Fibroblast of villous mesenchyme (primary cell): ENCODE results near the gene THSD7B. TPM values are rescaled to one million over a fixed set of nuclear protein-coding genes. Genes with fewer than 3 reads are reported as not detected.

ENCODE experiments used
- DNase-seq: peaks from one replicate; pipeline ENCODE4 v3.0.0-alpha.2; 2010; ENCODE audit warnings: low read depth
- H3K4me3 ChIP-seq: 2 replicates; pipeline ENCODE4 v1.5.1; 2011; ENCODE audit warnings: low read depth, mild to moderate bottlenecking, low read length
- total RNA-seq: library from RNA; depleted of rRNA; stranded (reverse); fragments of >200 nt; gene quantifications from 2 replicates; pipeline ENCODE4 v1.2.3, GENCODE V29; 2012
- TF ChIP-seq, protein P1 (sequence below): IDR thresholded peaks from 2 replicates; pipeline ENCODE4 v1.5.1; 2012; ENCODE audit warnings: low read depth, mild to moderate bottlenecking, low read length; ENCODE audit not compliant: insufficient read depth

THSD7B gene
- total RNA-seq, 1 donor: 1.3 TPM

DNA sequence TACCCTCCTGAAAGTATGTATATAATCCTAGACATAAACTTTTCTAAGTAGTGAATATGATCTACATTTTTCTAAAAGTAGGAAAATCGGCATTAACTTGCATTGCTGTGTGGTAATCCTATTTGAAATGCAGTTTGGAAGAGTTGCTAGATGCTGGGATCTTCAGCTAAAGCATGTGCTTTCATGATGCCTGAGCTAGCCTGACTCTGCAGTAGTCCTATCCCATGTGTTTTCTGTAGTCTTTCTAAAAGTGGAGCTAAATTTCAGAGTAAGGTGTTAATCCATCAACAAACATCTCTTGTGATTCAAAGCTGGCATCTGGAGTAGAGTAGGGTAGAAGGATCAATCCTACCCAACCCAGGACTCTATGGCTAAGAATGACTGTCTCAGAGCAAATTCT is 229.4 kb downstream of the THSD7B start:
- no peak for DNase-seq
- TF ChIP-seq, protein P1, sequence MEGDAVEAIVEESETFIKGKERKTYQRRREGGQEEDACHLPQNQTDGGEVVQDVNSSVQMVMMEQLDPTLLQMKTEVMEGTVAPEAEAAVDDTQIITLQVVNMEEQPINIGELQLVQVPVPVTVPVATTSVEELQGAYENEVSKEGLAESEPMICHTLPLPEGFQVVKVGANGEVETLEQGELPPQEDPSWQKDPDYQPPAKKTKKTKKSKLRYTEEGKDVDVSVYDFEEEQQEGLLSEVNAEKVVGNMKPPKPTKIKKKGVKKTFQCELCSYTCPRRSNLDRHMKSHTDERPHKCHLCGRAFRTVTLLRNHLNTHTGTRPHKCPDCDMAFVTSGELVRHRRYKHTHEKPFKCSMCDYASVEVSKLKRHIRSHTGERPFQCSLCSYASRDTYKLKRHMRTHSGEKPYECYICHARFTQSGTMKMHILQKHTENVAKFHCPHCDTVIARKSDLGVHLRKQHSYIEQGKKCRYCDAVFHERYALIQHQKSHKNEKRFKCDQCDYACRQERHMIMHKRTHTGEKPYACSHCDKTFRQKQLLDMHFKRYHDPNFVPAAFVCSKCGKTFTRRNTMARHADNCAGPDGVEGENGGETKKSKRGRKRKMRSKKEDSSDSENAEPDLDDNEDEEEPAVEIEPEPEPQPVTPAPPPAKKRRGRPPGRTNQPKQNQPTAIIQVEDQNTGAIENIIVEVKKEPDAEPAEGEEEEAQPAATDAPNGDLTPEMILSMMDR: no peak
- no peak overlapping the region for H3K4me3 ChIP-seq

DNA sequence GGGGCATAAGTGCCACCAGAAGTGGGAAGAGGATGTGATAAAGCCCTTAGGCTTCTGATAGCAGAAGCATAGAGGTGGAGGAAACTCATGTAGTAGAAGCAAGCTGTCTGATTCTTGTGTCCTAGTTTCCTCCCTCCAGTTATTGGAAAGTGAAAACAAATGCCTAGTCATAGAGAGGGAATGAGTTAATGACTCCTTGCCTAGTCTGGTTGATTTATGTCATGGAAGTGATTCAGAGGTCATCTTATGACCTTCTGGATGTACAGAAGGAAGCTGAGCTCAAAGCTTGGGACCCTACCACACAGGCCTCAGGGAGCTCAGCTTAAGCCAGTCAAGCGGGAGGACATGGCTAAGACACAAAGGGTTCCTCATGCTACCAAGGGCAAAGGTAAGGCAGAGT is 232.2 kb downstream of the THSD7B start:
- no peak for DNase-seq
- H3K4me3 ChIP-seq: no peak overlapping the region
- TF ChIP-seq, protein P1: no peak

DNA sequence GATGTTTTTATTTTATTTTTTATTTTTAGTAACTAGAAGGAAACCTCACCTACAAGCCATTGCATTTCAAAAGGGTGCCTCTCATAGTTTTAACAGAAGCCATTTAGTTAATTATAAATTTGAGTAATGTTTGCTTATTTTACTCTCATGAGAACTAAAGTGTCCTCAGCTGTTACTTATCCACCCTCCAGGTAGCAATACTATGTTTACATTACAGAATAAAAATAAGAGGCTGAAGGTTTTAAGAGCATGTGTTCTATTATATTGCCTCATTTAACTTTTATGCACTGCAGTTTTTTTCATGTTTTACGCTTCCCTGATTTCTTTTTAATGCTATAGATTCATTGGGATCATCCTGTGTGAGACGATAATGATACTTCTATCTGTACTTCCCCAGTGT is 235.5 kb downstream of the THSD7B start:
- TF ChIP-seq, protein P1: no peak

DNA sequence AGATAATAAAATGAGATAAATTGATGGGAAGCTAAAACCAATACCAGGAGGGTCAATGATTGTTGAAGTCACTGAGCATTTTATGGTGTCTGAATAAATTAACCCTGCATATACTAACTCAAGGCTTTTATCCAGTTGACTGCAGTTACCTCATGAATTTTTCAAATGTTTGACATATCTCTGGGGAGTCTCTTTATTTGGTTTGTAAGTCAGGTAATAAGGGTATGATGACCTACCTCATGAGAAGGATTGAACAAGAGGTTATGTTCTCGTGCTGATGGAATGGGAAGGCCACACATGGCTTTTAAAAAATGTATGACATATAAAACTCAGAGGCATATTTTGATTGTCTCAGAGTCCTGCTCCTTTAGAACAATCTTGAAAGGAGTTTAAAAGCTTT is 237.6 kb downstream of the THSD7B start:
- TF ChIP-seq, protein P1: no peak
- no peak for DNase-seq
- H3K4me3 ChIP-seq: no peak overlapping the region

More for the DNA sequence above, 235.5 kb downstream of the THSD7B start:
- no peak overlapping the region for H3K4me3 ChIP-seq
- no peak for DNase-seq

DNA sequence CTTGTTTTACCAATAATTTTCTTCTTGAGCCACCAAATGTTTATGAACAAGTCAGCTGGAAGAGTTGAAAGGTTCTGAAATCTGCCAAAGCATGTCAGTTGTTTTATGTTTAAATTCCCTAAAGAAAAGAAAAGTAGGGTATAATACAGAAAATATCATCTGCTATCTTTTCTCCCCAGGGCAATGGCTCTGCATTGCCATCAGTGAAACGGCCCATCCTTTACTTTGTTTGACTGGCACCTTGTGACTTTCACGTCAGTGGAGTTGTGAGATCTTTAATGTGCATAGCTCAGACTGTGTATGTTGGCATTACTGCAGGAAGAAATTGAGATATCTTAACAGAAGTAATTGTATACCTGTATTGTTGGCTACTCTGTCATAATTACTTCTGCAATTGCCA is 239.9 kb downstream of the THSD7B start:
- TF ChIP-seq, protein P1: no peak
- no peak overlapping the region for H3K4me3 ChIP-seq
- DNase-seq: no peak

DNA sequence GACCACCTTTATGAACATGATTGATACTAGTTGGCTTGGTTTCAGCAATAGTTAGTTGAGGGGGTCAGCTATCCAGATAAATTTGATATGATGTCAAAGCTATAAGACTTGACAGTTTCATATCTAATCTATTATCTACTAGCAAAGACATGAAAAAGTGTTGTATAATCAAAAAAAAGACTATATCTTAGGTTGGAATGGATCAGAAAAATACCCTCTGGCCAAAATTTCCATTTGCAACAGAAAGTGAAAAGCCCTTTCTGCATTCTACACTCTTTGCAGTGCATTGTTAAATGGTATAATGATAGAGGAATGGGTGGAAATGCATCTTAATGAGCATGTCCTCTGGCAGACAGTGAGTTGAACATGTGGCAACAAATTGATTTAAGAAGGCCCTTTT is 242.6 kb downstream of the THSD7B start:
- no peak overlapping the region for H3K4me3 ChIP-seq
- DNase-seq: no peak
- TF ChIP-seq, protein P1: no peak

DNA sequence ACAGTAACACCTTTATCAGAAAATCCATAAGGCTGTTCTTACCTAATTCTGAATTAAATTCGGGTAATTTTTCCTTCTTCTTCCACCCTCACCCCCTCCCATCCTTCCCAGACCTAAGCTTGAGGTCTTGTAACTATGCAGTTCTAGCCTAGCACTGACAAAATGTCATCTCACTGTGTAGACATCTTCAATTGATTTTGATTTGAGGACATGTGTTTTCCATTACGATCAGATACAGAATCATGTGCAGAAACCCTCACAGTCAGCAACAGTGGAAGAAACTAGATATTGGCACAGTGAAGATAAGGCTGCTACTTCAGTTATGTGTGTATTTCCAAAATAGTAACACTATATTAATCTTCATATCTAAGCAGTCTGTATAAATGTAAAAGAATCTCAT is 244.6 kb downstream of the THSD7B start:
- H3K4me3 ChIP-seq: no peak overlapping the region
- DNase-seq: no peak
- TF ChIP-seq, protein P1: no peak
